GM12874 (cell line): ENCODE results near the gene COL23A1.

Experiments
- CTCF ChIP-seq: IDR thresholded peaks from 2 replicates; pipeline ENCODE4 v1.5.1; 2011; ENCODE audit warnings: low read depth, mild to moderate bottlenecking, control low read depth, low read length, moderate library complexity; ENCODE audit not compliant: insufficient read depth

The COL23A1 gene

GRCh38 chr5:178496214-178496613, 94.0 kb downstream of the COL23A1 start:
- no peak for TF ChIP-seq CTCF

DNA sequence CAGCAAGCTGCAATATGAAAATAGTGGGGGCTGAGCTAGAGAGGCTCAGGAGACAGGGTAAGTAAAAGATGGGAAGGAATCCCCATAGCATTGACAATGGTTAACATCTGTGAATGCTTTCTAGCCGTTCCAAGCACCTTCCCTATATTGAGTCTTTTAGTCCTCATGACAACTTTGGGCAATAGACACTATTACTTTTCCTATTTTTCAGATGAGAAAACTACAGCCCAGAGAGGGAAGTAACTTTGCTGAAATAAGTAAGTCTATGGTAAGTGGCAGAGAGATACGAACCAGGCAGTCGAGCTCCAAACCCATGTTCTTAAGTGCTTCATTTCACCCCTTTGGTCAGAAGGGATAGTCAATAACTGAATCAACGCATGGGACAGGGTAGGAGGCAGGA, 94.5 kb downstream of the COL23A1 start:
- TF ChIP-seq CTCF: no peak

GRCh38 chr5:178492278-178492677, 97.9 kb downstream of the COL23A1 start:
- TF ChIP-seq CTCF: no peak

DNA sequence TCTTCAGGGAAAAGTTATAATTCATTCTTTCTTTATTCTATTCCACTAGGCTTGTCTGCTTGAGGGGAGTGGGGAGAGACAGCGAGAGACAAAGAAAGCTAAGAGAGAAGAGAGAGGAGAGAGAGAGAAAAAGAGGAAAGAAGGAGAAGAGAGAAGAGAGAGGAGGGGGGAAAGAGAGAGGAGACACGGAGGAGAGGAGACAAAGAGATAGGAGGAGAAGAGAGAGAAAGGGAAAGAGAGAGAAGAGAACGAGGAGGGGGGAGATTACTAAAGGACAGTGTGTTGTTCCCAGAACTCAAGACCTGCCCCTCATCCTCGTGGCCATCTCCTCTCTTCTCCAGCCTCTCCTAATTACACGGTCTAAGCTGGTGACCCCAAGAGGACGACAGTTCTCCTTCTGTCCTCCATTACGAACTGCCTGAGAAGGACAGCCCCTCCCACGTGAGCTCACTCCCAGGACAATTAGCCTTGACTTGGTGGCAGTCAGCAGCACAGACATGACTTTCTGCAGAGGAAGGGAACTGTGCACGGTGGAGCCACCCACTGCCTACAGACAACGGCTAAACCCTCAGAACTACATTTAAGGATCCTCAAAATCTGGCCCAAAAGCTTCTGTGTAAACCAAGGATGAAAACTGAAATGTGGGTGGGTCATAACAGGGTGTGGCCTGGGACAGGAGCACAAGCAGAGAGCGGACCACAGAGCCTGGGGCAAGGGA, 99.1 kb downstream of the COL23A1 start:
- TF ChIP-seq CTCF: no peak

DNA sequence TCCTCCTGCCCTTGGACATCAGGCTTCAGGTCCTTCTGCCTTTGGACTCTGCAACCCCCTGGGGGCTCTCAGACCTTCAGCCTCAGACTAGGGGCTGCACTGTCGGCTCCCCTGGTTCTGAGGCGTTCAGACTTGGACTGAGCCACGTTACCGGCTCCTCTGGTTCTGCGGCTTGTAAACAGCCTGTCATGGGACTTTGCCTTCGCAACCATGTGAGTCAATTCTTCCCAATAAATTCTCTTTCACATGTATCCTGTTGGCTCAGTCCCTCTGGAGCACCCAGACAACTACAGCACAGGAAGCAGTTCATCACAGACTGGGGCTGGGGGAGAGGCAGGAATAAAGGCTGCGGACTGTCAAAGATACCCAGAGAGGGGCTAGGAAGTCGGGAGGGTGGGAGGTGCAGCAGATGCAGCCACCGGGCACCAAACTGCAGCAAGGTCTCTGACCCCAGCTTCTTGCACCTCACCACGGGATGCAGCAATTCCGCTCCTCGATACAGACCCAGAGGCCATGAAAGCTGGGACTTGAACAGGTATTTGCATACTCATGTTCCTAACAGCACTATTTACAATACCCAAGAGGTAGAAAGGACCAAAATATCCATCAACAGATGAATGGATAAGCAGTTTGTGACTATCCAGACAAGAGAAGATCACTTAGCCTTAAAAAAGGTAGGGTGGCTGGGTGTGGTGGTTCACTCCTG, 100.8 kb downstream of the COL23A1 start:
- no peak for TF ChIP-seq CTCF

- no peak for TF ChIP-seq CTCF
Observed at GRCh38 chr5:178488696-178489095, 101.5 kb downstream of the COL23A1 start.

DNA sequence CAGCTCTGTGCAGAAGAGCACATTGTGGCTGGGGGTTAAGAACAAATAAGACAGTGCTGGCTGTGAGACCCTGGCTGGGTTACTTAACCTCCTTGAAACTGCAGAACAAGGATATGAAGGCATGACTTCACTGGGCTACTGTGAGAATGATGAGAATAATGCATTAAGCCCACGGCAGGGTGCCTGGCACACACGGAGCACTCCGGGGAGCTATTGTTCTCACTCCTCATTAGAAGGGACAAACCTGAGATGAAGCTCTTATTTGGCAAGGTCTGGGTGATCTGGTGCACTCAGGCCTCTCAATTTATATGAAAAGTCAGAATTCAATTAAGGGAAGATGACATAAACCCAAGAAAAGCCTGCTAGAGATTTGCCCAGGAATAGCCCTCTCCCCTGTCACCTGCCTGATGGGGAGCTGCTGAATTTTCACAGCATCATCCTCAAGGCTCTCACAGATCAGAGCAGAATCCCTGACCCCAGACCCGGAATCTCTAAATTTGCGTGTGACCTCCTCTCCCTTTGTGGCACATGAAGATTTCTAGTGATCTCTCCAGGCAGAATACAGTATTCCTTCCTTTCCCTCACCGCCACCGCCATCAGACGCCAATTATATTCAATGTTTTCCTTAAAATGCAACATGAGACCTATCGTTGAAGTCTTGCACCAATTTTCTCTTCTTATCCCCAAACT, 102.1 kb downstream of the COL23A1 start:
- TF ChIP-seq CTCF: no peak
